ENCODE data around the gene VAC14.

Gene VAC14

GRCh38 chr16:70729292-70729691, 71.7 kb downstream of the VAC14 start:
- no peak for DNase-seq (ENCODE audit: low read depth)
- no peak overlapping the region for H3K4me3 ChIP-seq (ENCODE audit: low read depth, low read length)
- TF ChIP-seq CTCF (IDR thresholded peaks at IDR 0.05; ENCODE audit: low read depth, low read length, missing control alignments), result no peak

GRCh38 chr16:70728150-70728549, 72.8 kb downstream of the VAC14 start:
- no peak for TF ChIP-seq CTCF (IDR thresholded peaks at IDR 0.05; ENCODE audit: low read depth, low read length, missing control alignments)
- no peak overlapping the region for H3K4me3 ChIP-seq (ENCODE audit: low read depth, low read length)
- DNase-seq (ENCODE audit: low read depth), result no peak

GRCh38 chr16:70726892-70727361, 74.0 kb downstream of the VAC14 start:
- TF ChIP-seq CTCF (IDR thresholded peaks at IDR 0.05; ENCODE audit: low read depth, low read length, missing control alignments), result no peak
- no peak overlapping the region for H3K4me3 ChIP-seq (ENCODE audit: low read depth, low read length)
- DNase-seq (ENCODE audit: low read depth), result no peak

GRCh38 chr16:70725912-70726828, 74.8 kb downstream of the VAC14 start:
- H3K4me3 ChIP-seq (ENCODE audit: low read depth, low read length), result no peak overlapping the region
- TF ChIP-seq CTCF (IDR thresholded peaks at IDR 0.05; ENCODE audit: low read depth, low read length, missing control alignments), result no peak
- DNase-seq (ENCODE audit: low read depth), result no peak

- no peak for TF ChIP-seq CTCF (IDR thresholded peaks at IDR 0.05; ENCODE audit: low read depth, low read length, missing control alignments)
- H3K4me3 ChIP-seq (ENCODE audit: low read depth, low read length), result no peak overlapping the region
- DNase-seq (ENCODE audit: low read depth), result no peak
These were observed 75.7 kb downstream of the VAC14 start for GRCh38 chr16:70725024-70725911.

- TF ChIP-seq CTCF (IDR thresholded peaks at IDR 0.05; ENCODE audit: low read depth, low read length, missing control alignments), result no peak
- H3K4me3 ChIP-seq (ENCODE audit: low read depth, low read length), result no peak overlapping the region
These were observed 76.6 kb downstream of the VAC14 start for GRCh38 chr16:70724146-70725023.

More at GRCh38 chr16:70724146-70725023, 76.6 kb downstream of the VAC14 start:
- DNase-seq (ENCODE audit: low read depth), result no peak
